HG03066 (cell line): ENCODE data around the gene CDHR1.

Experiments used
- ATAC-seq: cut with Tn5 transposase; IDR thresholded peaks from one replicate; pipeline ENCODE4 v1.9.1; 2021; ENCODE audit warnings: low read depth; ENCODE audit not compliant: unreplicated experiment

CDHR1 gene

GRCh38 chr10:84224411-84225028 is 30.2 kb downstream of the CDHR1 start:
- ATAC-seq = no peak

- no peak for ATAC-seq
Measured at GRCh38 chr10:84225427-84226173, 31.3 kb downstream of the CDHR1 start, which contains the start of gene LRIT2. TSS of gene LRIT2 (minus strand) at chr10:84225544. CDS start at chr10:84225520, 24 bp downstream.

- ATAC-seq = no peak
Measured at GRCh38 chr10:84226616-84227015, 32.3 kb downstream of the CDHR1 start.

- ATAC-seq = no peak
Measured at GRCh38 chr10:84227810-84228209, 33.5 kb downstream of the CDHR1 start.

GRCh38 chr10:84230359-84230758 is 36.0 kb downstream of the CDHR1 start:
- ATAC-seq = no peak

- ATAC-seq = no peak
Measured at GRCh38 chr10:84232376-84232775, 38.0 kb downstream of the CDHR1 start.

GRCh38 chr10:84233940-84234339 is 39.6 kb downstream of the CDHR1 start:
- no peak for ATAC-seq

GRCh38 chr10:84234479-84234878 is 40.1 kb downstream of the CDHR1 start:
- ATAC-seq = no peak

GRCh38 chr10:84235096-84235495 is 40.8 kb downstream of the CDHR1 start:
- ATAC-seq = no peak

- no peak for ATAC-seq
Measured at GRCh38 chr10:84236807-84237198, 42.5 kb downstream of the CDHR1 start.

GRCh38 chr10:84237199-84238051 is 43.1 kb downstream of the CDHR1 start:
- ATAC-seq = no peak

- no peak for ATAC-seq
Measured at GRCh38 chr10:84238909-84239308, 44.6 kb downstream of the CDHR1 start.

- no peak for ATAC-seq
Measured at GRCh38 chr10:84241185-84241790, 47.0 kb downstream of the CDHR1 start, which contains the start of gene LRIT1. TSS of gene LRIT1 (minus strand) at chr10:84241546. CDS start at chr10:84241439, 107 bp downstream.

- ATAC-seq = no peak
Measured at GRCh38 chr10:84243759-84244158, 49.4 kb downstream of the CDHR1 start.

GRCh38 chr10:84244651-84245270 is 50.4 kb downstream of the CDHR1 start, which contains the start of gene RGR:
TSS of gene RGR (plus strand) at chr10:84245053. CDS start at chr10:84245091, 38 bp downstream.
- ATAC-seq = no peak

GRCh38 chr10:84247496-84247895 is 53.2 kb downstream of the CDHR1 start:
- no peak for ATAC-seq

GRCh38 chr10:84248794-84249193 is 54.5 kb downstream of the CDHR1 start:
- ATAC-seq = no peak

GRCh38 chr10:84254552-84255478 is 60.5 kb downstream of the CDHR1 start:
- no peak for ATAC-seq
